HepG2 (cell line): ENCODE results near the gene SEMA3C. TPM values are rescaled to one million over a fixed set of nuclear protein-coding genes. Genes with fewer than 3 reads are reported as not detected.

Experiments
- ATAC-seq: fragments of 200-7000 bp; cut with Tn5 transposase; 3 replicates; pipeline ENCODE4 v1.9.1; 2020; ENCODE audit warnings: mild to moderate bottlenecking, moderate library complexity
- BruUV-seq: library from RNA; stranded (reverse); fragments of 400-500 nt; replicated peaks from 2 replicates; lab custom pipeline; 2021; lab: Mats Ljungman, UMichigan
- CTCF ChIA-PET: fragments of 300-600 bp; formaldehyde crosslinking; extraction: SDS; loops from one replicate; lab custom pipeline; 2021; ENCODE audit warnings: low total read pairs, inconsistent platforms, low intra/inter-chr PET ratio; lab: Yijun Ruan, JAX
- POLR2A ChIA-PET: fragments of 350-600 bp; sonication (Branson Sonifier 250); formaldehyde crosslinking; loops from one replicate; lab custom pipeline; 2020; ENCODE audit warnings: antibody characterized with exemption, inconsistent platforms; lab: Yijun Ruan, JAX
- DNase-seq: peaks from one replicate; pipeline ENCODE4 v3.0.0-alpha.2; 2015; ENCODE audit warnings: low spot score
- FAIRE-seq: peaks from 3 replicates; lab custom pipeline; 2011; peaks lifted over from hg19 to GRCh38; lab: Jason Lieb, UNC
- H2AFZ ChIP-seq: one replicate; pipeline ENCODE4 v1.6.1; 2011; ENCODE audit warnings: low read length, inconsistent platforms
- H3K27ac ChIP-seq: fragments of 300-600 bp; 3 replicates; pipeline ENCODE4 v1.8.0; 2011; ENCODE audit warnings: mixed run types, mild to moderate bottlenecking, mixed read lengths, low read length, inconsistent platforms; ENCODE audit not compliant: insufficient read depth; ENCODE audit errors: extremely low read length
- H3K27me3 ChIP-seq, 2 experiments: fragments of 200-600 bp in 1 of 2; 2 replicates in 1 of 2; 3 replicates in 1 of 2; pipeline versions ENCODE4 v1.6.0 to v1.8.0; 2011; ENCODE audit warnings: low read length in 2 of 2, mild to moderate bottlenecking in 2 of 2, moderate library complexity in 2 of 2, inconsistent platforms in 1 of 2; ENCODE audit not compliant: insufficient read depth in 2 of 2, control insufficient read depth in 1 of 2
- H3K36me3 ChIP-seq, 2 experiments: fragments of 200-600 bp in 1 of 2; replicated peaks in 1 of 2; 2 replicates in 1 of 2; 3 replicates in 1 of 2; pipeline versions ENCODE4 v1.5.1 to v1.8.0; 2011; ENCODE audit warnings: low read length in 2 of 2, inconsistent platforms in 1 of 2; ENCODE audit not compliant: insufficient read depth in 2 of 2, control insufficient read depth in 1 of 2
- H3K4me1 ChIP-seq: 2 replicates; pipeline ENCODE4 v1.5.1; 2012; ENCODE audit warnings: low read length, inconsistent platforms; ENCODE audit not compliant: insufficient read depth
- H3K4me2 ChIP-seq: 2 replicates; pipeline ENCODE4 v1.6.0; 2011; ENCODE audit warnings: low read depth, low read length, inconsistent platforms
- H3K4me3 ChIP-seq, 3 experiments: fragments of 200-600 bp in 1 of 3; sonication (generic), shearing (Covaris generic) in 1 of 3; replicated peaks in 1 of 3; 2 replicates each; pipeline ENCODE4 v1.5.1; 2011 to 2016; ENCODE audit warnings: low read length in 3 of 3, inconsistent platforms in 2 of 3, low read depth in 2 of 3, mild to moderate bottlenecking in 2 of 3, control low read depth in 1 of 3, mixed read lengths in 1 of 3; ENCODE audit not compliant: insufficient read depth in 1 of 3
- H3K79me2 ChIP-seq: one replicate; pipeline ENCODE4 v1.6.1; 2011; ENCODE audit warnings: low read length, inconsistent platforms; ENCODE audit not compliant: insufficient read depth
- H3K9ac ChIP-seq: 2 replicates; pipeline ENCODE4 v1.6.0; 2011; ENCODE audit warnings: mild to moderate bottlenecking, low read depth, low read length, inconsistent platforms; ENCODE audit not compliant: insufficient read depth
- H3K9me3 ChIP-seq: 2 replicates; pipeline ENCODE4 v1.5.1; 2012; ENCODE audit warnings: mild to moderate bottlenecking, low read length
- H4K20me1 ChIP-seq: 2 replicates; pipeline ENCODE4 v1.6.0; 2011; ENCODE audit warnings: inconsistent platforms, mild to moderate bottlenecking, low read length, moderate library complexity; ENCODE audit not compliant: insufficient read depth
- CREB1 ChIP-seq, 2 experiments: fragments of 450-650 bp in 1 of 2; IDR thresholded peaks; 2 replicates each; pipeline ENCODE4 v1.6.1; 2016 to 2017; ENCODE audit warnings: control low read depth in 1 of 2, mild to moderate bottlenecking in 1 of 2, missing compliant biosample characterization in 1 of 2, missing genetic modification characterization in 1 of 2
- FOXO1 ChIP-seq: sonication (generic); formaldehyde crosslinking; IDR thresholded peaks from 2 replicates; pipeline ENCODE4 v1.4.0; 2020; ENCODE audit warnings: missing genetic modification reagents
- NCOA2 ChIP-seq: sonication (generic); formaldehyde crosslinking; IDR thresholded peaks from 2 replicates; pipeline ENCODE4 v1.8.0; 2022; ENCODE audit warnings: inconsistent platforms
- NR2F1 ChIP-seq, 2 experiments: fragments of 450-650 bp in 1 of 2; formaldehyde crosslinking in 1 of 2; IDR thresholded peaks; 2 replicates each; pipeline versions ENCODE4 v1.5.0 to v1.6.1; 2016 to 2020; ENCODE audit warnings: mild to moderate bottlenecking in 1 of 2, missing compliant biosample characterization in 1 of 2, missing genetic modification reagents in 1 of 2, moderate library complexity in 1 of 2
- SATB2 ChIP-seq: sonication (generic); formaldehyde crosslinking; IDR thresholded peaks from 2 replicates; pipeline ENCODE4 v1.5.0; 2020; ENCODE audit warnings: missing genetic modification reagents
- SNAPC4 ChIP-seq: sonication (generic); formaldehyde crosslinking; IDR thresholded peaks from 2 replicates; pipeline ENCODE4 v1.4.0; 2020; ENCODE audit warnings: mild to moderate bottlenecking, missing genetic modification reagents
- SP4 ChIP-seq: sonication (generic); formaldehyde crosslinking; IDR thresholded peaks from 2 replicates; pipeline ENCODE4 v1.8.1; 2023; ENCODE audit warnings: mild to moderate bottlenecking, missing genetic modification reagents
- SSRP1 ChIP-seq: IDR thresholded peaks from 2 replicates; pipeline ENCODE4 v1.6.1; 2016; ENCODE audit warnings: control low read depth
- TBL1XR1 ChIP-seq: fragments of 150-350 bp; IDR thresholded peaks from 2 replicates; pipeline ENCODE4 v1.6.1; 2014; ENCODE audit warnings: borderline replicate concordance, low read length; ENCODE audit not compliant: partially characterized antibody
- TCF7L2 ChIP-seq: IDR thresholded peaks from 2 replicates; pipeline ENCODE4 v1.6.1; 2011; ENCODE audit warnings: mild to moderate bottlenecking, low read depth, low read length, moderate library complexity
- ZNF614 ChIP-seq: IDR thresholded peaks from 2 replicates; pipeline ENCODE4 v1.6.1; 2018; ENCODE audit warnings: missing biosample characterization, missing genetic modification reagents, inconsistent platforms, borderline replicate concordance
- WGBS: methylation state at CpG from one replicate; pipeline ENCODE4 v1.1.6; 2017; ENCODE audit warnings: low lambda C conversion rate; 5-methylcytosine and 5-hydroxymethylcytosine counted together
- in situ Hi-C: cut with HindIII; loops from 2 replicates; pipeline ENCODE4 v1.10.0; 2017; ENCODE audit warnings: low pct_unique_long_range_greater_than_20kb; ENCODE audit not compliant: extremely low pct_ligation_motif_present
- intact Hi-C: fragments of 100-400 bp; cut with micrococcal nuclease; formaldehyde crosslinking; loops from one replicate; pipeline ENCODE4 v1.10.0; 2022; ENCODE audit not compliant: unreplicated experiment
- polyA plus RNA-seq, 8 experiments: library from polyadenylated mRNA; depleted of rRNA in 3 of 8; stranded (reverse) in 7 of 8; unstranded in 1 of 8; fragments of >200 nt; fragmentation: Illumina TruSeq in 4 of 8; extraction: Trizol in 4 of 8; gene quantifications; 2 replicates each; pipeline versions ENCODE4 v1.2.1 to v1.2.3, GENCODE V29; 2011 to 2016; ENCODE audit warnings: low read depth in 4 of 8, missing spikeins in 1 of 8, mixed read lengths in 1 of 8; ENCODE audit not compliant: insufficient read depth in 1 of 8
- total RNA-seq, 5 experiments: library from RNA; depleted of rRNA; stranded (reverse); fragments of >200 nt; fragmentation: Illumina TruSeq; extraction: Trizol; gene quantifications; 2 replicates each; pipeline ENCODE4 v1.2.3, GENCODE V29; 2016; ENCODE audit warnings: low read depth in 1 of 5
- TF ChIP-seq, protein P1 (sequence below): sonication (generic); formaldehyde crosslinking; IDR thresholded peaks from 2 replicates; pipeline ENCODE4 v1.4.0; 2020; ENCODE audit warnings: missing genetic modification reagents, borderline replicate concordance
- TF ChIP-seq, protein P2 (sequence below): sonication (generic); formaldehyde crosslinking; IDR thresholded peaks from 2 replicates; pipeline ENCODE4 v1.4.0; 2020; ENCODE audit warnings: mild to moderate bottlenecking, missing genetic modification reagents

SEMA3C gene
- total and polyA plus RNA-seq, 2 of the 13 experiments (the other 11 are each of a cell fraction or from before 2014, with no cell fraction given): 0.05 to 0.13 TPM

DNA sequence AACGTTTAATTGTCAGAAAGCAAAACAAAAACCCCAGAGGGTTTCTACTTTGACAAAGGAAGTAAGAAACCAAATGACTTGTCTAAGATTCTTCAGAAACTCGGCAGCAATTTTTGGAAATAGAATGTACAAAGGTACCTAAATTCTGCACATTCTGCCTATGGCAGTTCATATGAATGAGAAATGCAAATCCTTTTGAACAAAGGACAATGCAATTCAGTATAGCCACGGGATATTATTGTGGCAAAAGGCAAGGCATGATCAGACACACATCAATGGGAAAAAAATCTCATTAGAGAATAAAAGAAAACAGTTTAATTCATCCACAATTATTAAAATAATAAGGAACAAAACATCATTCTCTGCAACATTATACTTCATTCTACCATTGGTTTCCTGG is 93.4 kb downstream of the SEMA3C start:
- no peak for ATAC-seq
- intact Hi-C loops (no loop called here), in situ Hi-C loops (no loop called here)
- H3K79me2 ChIP-seq: no peaks in the 10 kb centered on the region
- no peak for DNase-seq
- no peak overlapping the region for H3K4me2 ChIP-seq
- H3K4me3 ChIP-seq: no peak overlapping the region
- ChIA-PET POLR2A (no interaction called here), CTCF (no interaction called here)
- H3K9ac ChIP-seq: no peak overlapping the region
- FAIRE-seq: no peak
- H2AFZ ChIP-seq: no peak overlapping the region
- no peaks in the 10 kb centered on the region for H3K9me3 ChIP-seq
- no peaks in the 10 kb centered on the region for H3K36me3 ChIP-seq
- no TSS peak for BruUV-seq
- 9% methylated on average over 3 of the region's 3 CpGs for WGBS
- no peaks in the 10 kb centered on the region for H3K27me3 ChIP-seq
- no peaks in the 10 kb centered on the region for H4K20me1 ChIP-seq
- no peak overlapping the region for H3K27ac ChIP-seq
- no peaks in the 10 kb centered on the region for H3K4me1 ChIP-seq
- TF ChIP-seq FOXO1 (CRISPR knock-in tag) (no peak), TBL1XR1 (no peak), SSRP1 (CRISPR knock-in tag) (no peak), NR2F1 (CRISPR knock-in tag; IDR thresholded peaks at IDR 0.05) (no peak), CREB1 (IDR thresholded peaks at IDR 0.05) (no peak), CREB1 (CRISPR knock-in tag; IDR thresholded peaks at IDR 0.05) (no peak), ZNF614 (CRISPR knock-in tag) (no peak), NCOA2 (CRISPR knock-in tag) (no peak), SATB2 (no peak), TCF7L2 (no peak), SNAPC4 (no peak), SP4 (no peak)
- TF ChIP-seq, protein P1, sequence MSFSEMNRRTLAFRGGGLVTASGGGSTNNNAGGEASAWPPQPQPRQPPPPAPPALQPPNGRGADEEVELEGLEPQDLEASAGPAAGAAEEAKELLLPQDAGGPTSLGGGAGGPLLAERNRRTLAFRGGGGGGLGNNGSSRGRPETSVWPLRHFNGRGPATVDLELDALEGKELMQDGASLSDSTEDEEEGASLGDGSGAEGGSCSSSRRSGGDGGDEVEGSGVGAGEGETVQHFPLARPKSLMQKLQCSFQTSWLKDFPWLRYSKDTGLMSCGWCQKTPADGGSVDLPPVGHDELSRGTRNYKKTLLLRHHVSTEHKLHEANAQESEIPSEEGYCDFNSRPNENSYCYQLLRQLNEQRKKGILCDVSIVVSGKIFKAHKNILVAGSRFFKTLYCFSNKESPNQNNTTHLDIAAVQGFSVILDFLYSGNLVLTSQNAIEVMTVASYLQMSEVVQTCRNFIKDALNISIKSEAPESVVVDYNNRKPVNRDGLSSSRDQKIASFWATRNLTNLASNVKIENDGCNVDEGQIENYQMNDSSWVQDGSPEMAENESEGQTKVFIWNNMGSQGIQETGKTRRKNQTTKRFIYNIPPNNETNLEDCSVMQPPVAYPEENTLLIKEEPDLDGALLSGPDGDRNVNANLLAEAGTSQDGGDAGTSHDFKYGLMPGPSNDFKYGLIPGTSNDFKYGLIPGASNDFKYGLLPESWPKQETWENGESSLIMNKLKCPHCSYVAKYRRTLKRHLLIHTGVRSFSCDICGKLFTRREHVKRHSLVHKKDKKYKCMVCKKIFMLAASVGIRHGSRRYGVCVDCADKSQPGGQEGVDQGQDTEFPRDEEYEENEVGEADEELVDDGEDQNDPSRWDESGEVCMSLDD (CRISPR knock-in tag): no peak
- TF ChIP-seq, protein P2, sequence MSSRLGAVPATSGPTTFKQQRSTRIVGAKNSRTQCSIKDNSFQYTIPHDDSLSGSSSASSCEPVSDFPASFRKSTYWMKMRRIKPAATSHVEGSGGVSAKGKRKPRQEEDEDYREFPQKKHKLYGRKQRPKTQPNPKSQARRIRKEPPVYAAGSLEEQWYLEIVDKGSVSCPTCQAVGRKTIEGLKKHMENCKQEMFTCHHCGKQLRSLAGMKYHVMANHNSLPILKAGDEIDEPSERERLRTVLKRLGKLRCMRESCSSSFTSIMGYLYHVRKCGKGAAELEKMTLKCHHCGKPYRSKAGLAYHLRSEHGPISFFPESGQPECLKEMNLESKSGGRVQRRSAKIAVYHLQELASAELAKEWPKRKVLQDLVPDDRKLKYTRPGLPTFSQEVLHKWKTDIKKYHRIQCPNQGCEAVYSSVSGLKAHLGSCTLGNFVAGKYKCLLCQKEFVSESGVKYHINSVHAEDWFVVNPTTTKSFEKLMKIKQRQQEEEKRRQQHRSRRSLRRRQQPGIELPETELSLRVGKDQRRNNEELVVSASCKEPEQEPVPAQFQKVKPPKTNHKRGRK (CRISPR knock-in tag): no peak
